HG03378 (cell line): Measurements from ENCODE around the gene INS.

Experiments
- ATAC-seq: cut with Tn5 transposase; IDR thresholded peaks from one replicate; pipeline ENCODE4 v1.9.1; 2021; ENCODE audit warnings: mild to moderate bottlenecking, moderate library complexity; ENCODE audit not compliant: unreplicated experiment

The INS gene

GRCh38 chr11:2160736-2161259 is at the start of gene INS:
Gene INS, minus strand, starts transcription at chr11:2161209. Its CDS starts 238 bp downstream, at chr11:2160971.
- ATAC-seq, result no peak

- no peak for ATAC-seq
Observed at GRCh38 chr11:2210366-2211112, 49.5 kb upstream of the INS start.

DNA sequence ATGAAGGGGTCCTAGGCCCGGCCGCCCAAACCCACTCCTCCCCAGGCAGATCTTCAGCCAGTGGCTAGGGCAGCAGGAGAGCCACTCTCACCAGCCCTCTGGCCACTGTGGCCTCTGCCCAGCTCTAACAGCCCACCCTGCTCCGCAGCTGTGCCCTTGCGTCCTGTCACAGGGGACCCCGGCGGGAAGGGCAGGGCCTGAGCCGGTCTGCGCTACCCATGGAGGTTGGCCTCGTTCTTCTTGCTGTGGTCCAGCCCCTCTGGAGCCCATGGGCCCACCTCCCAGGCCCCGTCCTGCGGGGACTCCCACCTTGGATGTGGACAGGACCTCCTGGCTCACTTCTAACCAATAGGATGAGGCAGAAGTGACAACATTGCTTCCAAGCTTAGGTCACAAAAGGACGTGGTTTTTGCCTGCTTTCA is 48.9 kb upstream of the INS start:
- ATAC-seq, result no peak

GRCh38 chr11:2209370-2209801 is 48.4 kb upstream of the INS start:
- ATAC-seq, result no peak

- no peak for ATAC-seq
Observed at GRCh38 chr11:2208691-2209369, 47.8 kb upstream of the INS start.

DNA sequence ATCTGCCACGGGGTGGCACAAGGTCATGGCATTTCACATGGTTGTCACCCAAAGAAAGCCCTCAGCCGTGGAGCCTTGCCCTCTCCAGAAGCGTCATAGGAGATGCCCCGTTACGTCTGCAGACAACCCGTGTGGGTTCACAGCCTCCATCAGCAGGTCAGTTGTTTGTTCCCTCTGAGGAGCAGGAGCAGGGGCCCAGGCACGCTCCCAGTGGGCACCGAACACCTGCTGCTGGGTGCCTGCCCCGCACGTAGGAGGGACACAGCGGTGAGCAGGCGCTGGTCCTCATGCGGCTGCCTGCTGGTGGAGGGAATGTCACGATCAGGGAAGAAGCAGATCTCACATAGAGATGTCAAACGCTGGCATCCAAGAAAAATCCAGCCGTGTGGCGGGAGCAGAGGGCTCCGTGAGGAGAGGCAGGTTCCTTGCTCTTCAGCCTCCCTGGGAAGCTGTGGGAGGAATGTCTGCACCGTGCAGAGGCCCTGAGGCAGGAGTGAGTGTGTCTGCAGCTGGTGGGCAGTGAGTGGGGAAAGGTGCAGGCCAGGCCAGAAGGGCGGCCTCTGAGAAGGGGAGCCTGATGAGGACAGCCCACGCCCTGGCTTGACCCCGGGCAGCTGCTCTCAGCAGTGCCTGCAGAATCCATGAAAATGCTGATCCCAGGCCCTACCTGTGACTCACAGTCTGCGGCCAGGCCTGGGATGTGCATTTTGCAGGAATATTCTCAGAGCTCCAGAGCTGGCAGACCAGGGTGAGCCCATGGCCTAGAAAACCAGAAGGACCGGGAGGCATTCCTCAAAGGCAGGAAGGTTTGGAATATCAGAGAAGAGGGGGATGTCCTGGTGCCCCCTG is 47.0 kb upstream of the INS start:
- ATAC-seq, result no peak

- no peak for ATAC-seq
Observed at GRCh38 chr11:2207212-2207611, 46.2 kb upstream of the INS start.

GRCh38 chr11:2205981-2206690 is 45.1 kb upstream of the INS start:
- ATAC-seq, result no peak

DNA sequence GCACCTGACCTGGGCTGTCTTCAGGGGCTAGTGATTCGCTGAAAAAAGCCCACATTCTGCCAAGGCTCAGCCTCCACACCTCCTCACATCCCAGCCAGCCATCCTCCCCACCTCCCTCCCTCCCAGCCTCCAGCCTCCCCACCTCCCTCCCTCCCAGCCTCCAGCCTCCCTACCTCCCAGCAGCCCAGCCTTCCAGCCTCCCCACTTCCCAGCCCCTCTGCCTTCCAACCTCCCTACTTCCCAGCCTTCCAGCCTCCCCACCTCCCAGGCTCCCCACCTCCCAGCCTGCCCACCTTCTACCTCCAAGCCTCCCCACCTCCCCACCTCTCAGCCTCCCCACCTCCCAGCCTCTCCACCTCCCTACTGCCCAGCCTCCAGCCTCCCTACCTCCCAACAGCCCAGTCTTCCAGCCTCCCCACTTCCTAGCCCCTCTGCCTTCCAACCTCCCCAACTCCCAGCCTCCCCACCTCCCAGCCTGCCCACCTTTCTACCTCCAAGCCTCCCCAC is 44.3 kb upstream of the INS start:
- ATAC-seq, result no peak

- no peak for ATAC-seq
Observed at GRCh38 chr11:2204361-2205213, 43.6 kb upstream of the INS start.

- ATAC-seq, result no peak
Observed at GRCh38 chr11:2203440-2204259, 42.6 kb upstream of the INS start.

DNA sequence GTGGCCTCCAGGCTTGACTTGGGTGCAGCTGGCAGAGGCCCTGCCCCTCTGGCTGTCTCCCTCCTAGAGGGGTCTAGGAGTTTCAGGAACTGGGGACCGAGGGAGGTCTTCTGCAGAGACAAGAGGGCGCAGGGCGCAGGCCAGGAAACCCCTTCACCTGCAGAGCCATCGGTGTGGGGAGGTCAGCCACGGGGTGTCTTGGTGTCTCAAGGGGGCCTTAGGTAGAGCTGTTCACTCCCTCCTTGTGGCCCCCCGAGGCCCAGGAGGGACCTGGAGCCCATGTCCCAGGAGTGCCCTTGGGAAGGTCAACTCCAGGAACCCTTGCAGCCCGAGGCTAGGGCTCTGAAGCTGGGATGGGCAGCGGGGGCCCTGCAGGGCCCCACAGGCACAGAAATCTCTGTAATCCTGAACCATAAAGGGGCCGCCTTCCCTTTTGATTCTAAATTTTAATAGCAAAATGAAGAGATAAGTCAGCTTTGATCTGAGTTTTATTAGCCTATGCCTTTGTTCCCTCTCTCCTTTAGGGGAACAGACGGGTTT is 42.0 kb upstream of the INS start:
- no peak for ATAC-seq

GRCh38 chr11:2202071-2202899 is 41.3 kb upstream of the INS start:
- no peak for ATAC-seq

- ATAC-seq, result no peak
Observed at GRCh38 chr11:2201542-2201941, 40.5 kb upstream of the INS start.

GRCh38 chr11:2200957-2201519 is 40.0 kb upstream of the INS start:
- no peak for ATAC-seq

DNA sequence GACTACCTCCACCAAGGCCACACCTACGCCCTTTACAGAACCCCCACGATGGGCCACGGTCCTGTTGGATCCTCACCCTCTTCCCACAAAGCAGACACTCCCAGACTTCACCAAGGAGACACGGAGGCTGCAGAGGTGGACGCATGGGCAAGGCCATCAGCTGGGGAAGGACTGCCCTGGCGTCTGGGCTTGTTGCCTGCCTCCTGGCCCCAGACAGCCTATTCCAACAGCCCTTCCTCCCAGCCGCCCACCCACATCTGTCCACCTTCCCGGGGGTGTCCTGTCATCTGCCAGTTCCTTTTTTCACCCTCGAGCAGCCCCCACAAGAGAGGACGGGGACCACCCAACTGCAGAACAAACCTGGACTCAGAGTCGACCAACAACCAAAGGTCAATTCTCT is 39.5 kb upstream of the INS start:
- ATAC-seq, result no peak
